ENCODE data around the gene EIPR1. TPM values are rescaled to one million over a fixed set of nuclear protein-coding genes. Genes with fewer than 3 reads are reported as not detected.

EIPR1 gene
- polyA plus RNA-seq, 2 of the 4 experiments (the other 2 are of a cell fraction): 55.0 to 65.0 TPM

DNA sequence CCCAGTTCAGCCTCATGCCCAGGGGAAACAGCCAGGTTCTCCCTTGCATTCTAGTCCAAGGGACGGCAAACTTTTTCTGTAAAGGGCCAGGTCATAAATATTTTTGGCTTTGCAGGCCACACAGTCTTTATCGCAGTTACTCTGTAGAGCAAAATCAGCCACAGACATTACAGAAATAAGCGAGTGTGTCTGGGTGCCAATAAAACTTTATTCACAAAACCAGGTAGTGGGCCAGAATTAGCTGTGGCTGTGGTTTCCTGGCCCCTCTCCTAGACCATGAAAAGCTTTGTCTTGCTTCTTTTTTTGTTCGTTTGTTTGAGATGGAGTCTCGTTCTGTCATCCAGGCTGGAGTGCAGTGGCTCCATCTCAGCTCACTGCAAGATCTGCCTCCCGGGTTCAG lies 80.1 kb downstream of the EIPR1 start:
- Histone ChIP-seq H3K4me2 (no peak overlapping the region), H3K27ac (no peak overlapping the region), H3K9me3 (no peaks in the 10 kb centered on the region), H3K4me1 (peaks cover 14% of the 10 kb centered on the region), H3K4me3 (no peak overlapping the region)
- no peak for ATAC-seq
- DNase-seq (ENCODE audit: low read depth in 1 of 2, low spot score in 1 of 2): no peak
- CTCF ChIA-PET: interaction anchor here (1.3 kb wide), 1 partner anchor 12 kb away, joined by 3 read pairs; no protein-coding TSS in a partner anchor
- FAIRE-seq: no peak
- TF ChIP-seq SMC3 (IDR thresholded peaks at IDR 0.05) (no peak), MAZ (IDR thresholded peaks at IDR 0.05; ENCODE audit: borderline replicate concordance, low read depth, low read length) (no peak), HOXB5 (CRISPR knock-in tag; IDR thresholded peaks at IDR 0.05) (no peak), SREBF2 (IDR thresholded peaks at IDR 0.05) (no peak), CHD2 (IDR thresholded peaks at IDR 0.05; ENCODE audit: low read length, partially characterized antibody) (no peak), KDM1A (IDR thresholded peaks at IDR 0.05; ENCODE audit: low read depth) (no peak), PHF8 (IDR thresholded peaks at IDR 0.05; ENCODE audit: borderline replicate concordance, low read depth) (no peak), RFX5 (IDR thresholded peaks at IDR 0.05) (no peak), ZC3H11A (IDR thresholded peaks at IDR 0.05) (no peak), TP53 (CRISPR knock-in tag; IDR thresholded peaks at IDR 0.05) (no peak), TFCP2L1 (CRISPR knock-in tag; IDR thresholded peaks at IDR 0.05) (no peak)
- POLR2A ChIA-PET: no interaction called here
- 89% methylated on average over 6 of the region's 6 CpGs for WGBS (ENCODE audit: missing lambda C conversion rate)

- no peaks in the 10 kb centered on the region for H3K9me3 ChIP-seq
- peaks cover 14% of the 10 kb centered on the region for H3K4me1 ChIP-seq
- FAIRE-seq: no peak
- ChIA-PET CTCF (interaction anchor here (1.3 kb wide), 1 partner anchor 11 kb away, joined by 3 read pairs; no protein-coding TSS in a partner anchor), POLR2A (no interaction called here)
- TF ChIP-seq RNF2 (IDR thresholded peaks at IDR 0.05; ENCODE audit: borderline replicate concordance, low read depth) (no peak), NPAS2 (CRISPR knock-in tag; IDR thresholded peaks at IDR 0.05; ENCODE audit: borderline replicate concordance) (no peak), FOXS1 (CRISPR knock-in tag; IDR thresholded peaks at IDR 0.05) (no peak), EHF (CRISPR knock-in tag; IDR thresholded peaks at IDR 0.05) (no peak), RCOR1 (IDR thresholded peaks at IDR 0.05; ENCODE audit: low read depth, low read length) (no peak), MAFK (IDR thresholded peaks at IDR 0.05; ENCODE audit: partially characterized antibody) (no peak), MYC (IDR thresholded peaks at IDR 0.05; ENCODE audit: borderline replicate concordance, low read length) (no peak), FOSL2 (IDR thresholded peaks at IDR 0.05) (no peak), FOSL2 (CRISPR knock-in tag; IDR thresholded peaks at IDR 0.05) (no peak), HOXB13 (CRISPR knock-in tag; IDR thresholded peaks at IDR 0.05; ENCODE audit: low read depth) (no peak), ZFP36 (IDR thresholded peaks at IDR 0.05; ENCODE audit: borderline replicate concordance, partially characterized antibody) (no peak), POLR2AphosphoS2 (conservative IDR thresholded peaks at IDR 0.05; ENCODE audit: low read length) (no peak), MAZ (IDR thresholded peaks at IDR 0.05; ENCODE audit: borderline replicate concordance, low read depth, low read length) (no peak), ZSCAN20 (CRISPR knock-in tag; IDR thresholded peaks at IDR 0.05) (no peak), TFCP2L1 (CRISPR knock-in tag; IDR thresholded peaks at IDR 0.05) (no peak), PHF8 (IDR thresholded peaks at IDR 0.05; ENCODE audit: borderline replicate concordance, low read depth) (no peak), RAD21 (conservative IDR thresholded peaks at IDR 0.05 in 1 of 2, IDR thresholded peaks at IDR 0.05 in 1 of 2) (no peak)
- TF ChIP-seq, protein P1, sequence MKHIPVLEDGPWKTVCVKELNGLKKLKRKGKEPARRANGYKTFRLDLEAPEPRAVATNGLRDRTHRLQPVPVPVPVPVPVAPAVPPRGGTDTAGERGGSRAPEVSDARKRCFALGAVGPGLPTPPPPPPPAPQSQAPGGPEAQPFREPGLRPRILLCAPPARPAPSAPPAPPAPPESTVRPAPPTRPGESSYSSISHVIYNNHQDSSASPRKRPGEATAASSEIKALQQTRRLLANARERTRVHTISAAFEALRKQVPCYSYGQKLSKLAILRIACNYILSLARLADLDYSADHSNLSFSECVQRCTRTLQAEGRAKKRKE (CRISPR knock-in tag; IDR thresholded peaks at IDR 0.05; ENCODE audit: low read depth): no peak
- TF ChIP-seq, protein P2, sequence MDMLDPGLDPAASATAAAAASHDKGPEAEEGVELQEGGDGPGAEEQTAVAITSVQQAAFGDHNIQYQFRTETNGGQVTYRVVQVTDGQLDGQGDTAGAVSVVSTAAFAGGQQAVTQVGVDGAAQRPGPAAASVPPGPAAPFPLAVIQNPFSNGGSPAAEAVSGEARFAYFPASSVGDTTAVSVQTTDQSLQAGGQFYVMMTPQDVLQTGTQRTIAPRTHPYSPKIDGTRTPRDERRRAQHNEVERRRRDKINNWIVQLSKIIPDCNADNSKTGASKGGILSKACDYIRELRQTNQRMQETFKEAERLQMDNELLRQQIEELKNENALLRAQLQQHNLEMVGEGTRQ (IDR thresholded peaks at IDR 0.05): no peak
- TF ChIP-seq, protein P3, sequence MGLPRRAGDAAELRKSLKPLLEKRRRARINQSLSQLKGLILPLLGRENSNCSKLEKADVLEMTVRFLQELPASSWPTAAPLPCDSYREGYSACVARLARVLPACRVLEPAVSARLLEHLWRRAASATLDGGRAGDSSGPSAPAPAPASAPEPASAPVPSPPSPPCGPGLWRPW (IDR thresholded peaks at IDR 0.05): no peak
- no peak overlapping the region for H3K4me3 ChIP-seq
- H3K27ac ChIP-seq: no peak overlapping the region
- 80% methylated on average over 4 of the region's 4 CpGs for WGBS (ENCODE audit: missing lambda C conversion rate)
- DNase-seq (ENCODE audit: low read depth in 1 of 2, low spot score in 1 of 2): no peak
- no peak for ATAC-seq
- no peak overlapping the region for H3K4me2 ChIP-seq
Measured at GRCh38 chr2:3296182-3296972, 81.2 kb downstream of the EIPR1 start.
